Measurements from ENCODE around the gene HOXD9. TPM values are rescaled to one million over a fixed set of nuclear protein-coding genes. Genes with fewer than 3 reads are reported as not detected.

The HOXD9 gene
- polyA plus RNA-seq, 1 donor, result 0.88 TPM

DNA sequence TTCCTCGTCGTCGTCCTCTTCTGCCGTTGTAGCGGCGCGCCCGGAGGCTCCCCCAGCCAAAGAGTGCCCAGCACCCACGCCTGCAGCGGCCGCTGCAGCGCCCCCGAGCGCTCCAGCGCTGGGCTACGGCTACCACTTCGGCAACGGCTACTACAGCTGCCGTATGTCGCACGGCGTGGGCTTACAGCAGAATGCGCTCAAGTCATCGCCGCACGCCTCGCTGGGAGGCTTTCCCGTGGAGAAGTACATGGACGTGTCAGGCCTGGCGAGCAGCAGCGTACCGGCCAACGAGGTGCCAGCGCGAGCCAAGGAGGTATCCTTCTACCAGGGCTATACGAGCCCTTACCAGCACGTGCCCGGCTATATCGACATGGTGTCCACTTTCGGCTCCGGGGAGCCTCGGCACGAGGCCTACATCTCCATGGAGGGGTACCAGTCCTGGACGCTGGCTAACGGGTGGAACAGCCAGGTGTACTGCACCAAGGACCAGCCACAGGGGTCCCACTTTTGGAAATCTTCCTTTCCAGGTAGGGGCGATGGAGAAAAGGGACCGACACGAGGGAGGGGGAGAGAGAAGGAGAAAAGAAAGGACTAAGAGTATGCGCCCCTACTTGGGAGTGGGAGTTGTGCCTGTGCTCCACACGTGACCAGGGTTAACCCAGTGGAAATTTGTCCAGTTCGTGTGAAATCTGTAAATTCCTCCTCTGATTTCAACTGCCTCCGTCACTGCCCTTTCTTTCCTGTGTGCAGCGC, 29.2 kb upstream of the HOXD9 start:
- Histone ChIP-seq H3K4me3 (ENCODE audit: low read length) (no peak overlapping the region), H3K27me3 (ENCODE audit: control insufficient read depth, insufficient read depth, low read length) (peaks cover 97% of the 10 kb centered on the region), H3K9me3 (ENCODE audit: control insufficient read depth, low read depth, low read length) (peaks cover 8% of the 10 kb centered on the region), H3K27ac (ENCODE audit: low read length) (no peak overlapping the region), H3K36me3 (ENCODE audit: control insufficient read depth, insufficient read depth, low read length) (no peaks in the 10 kb centered on the region), H3K4me1 (ENCODE audit: control insufficient read depth, insufficient read depth, low read length) (peaks cover 12% of the 10 kb centered on the region)
- no CpG with 5 or more reads among the region's 53 CpGs for WGBS (ENCODE audit: insufficient coverage, low lambda C conversion rate)
- peak in 1 of 2 donors; percentile 25 for DNase-seq

DNA sequence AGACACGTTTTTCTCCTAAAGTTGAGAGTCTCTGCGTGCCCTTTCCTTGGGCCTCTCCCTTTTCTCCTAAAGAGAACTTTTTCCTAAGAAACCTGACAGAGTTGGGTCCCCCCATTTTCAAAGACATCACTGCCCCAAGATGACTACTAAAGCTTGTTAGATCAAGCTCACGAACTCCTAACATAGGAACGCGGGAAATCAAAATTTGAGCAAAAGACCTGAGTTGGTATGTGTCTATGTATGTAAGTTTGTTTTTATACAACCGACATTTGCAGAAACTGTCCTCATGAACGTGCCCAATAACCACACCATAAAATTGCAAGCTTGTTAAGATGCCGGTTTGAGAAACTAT, 28.6 kb upstream of the HOXD9 start:
- no peaks in the 10 kb centered on the region for H3K36me3 ChIP-seq (ENCODE audit: control insufficient read depth, insufficient read depth, low read length)
- H3K4me1 ChIP-seq (ENCODE audit: control insufficient read depth, insufficient read depth, low read length), result peaks cover 12% of the 10 kb centered on the region
- WGBS (ENCODE audit: insufficient coverage, low lambda C conversion rate), result no CpG with 5 or more reads among the region's 8 CpGs
- H3K27ac ChIP-seq (ENCODE audit: low read length), result no peak overlapping the region
- peaks cover 97% of the 10 kb centered on the region for H3K27me3 ChIP-seq (ENCODE audit: control insufficient read depth, insufficient read depth, low read length)
- no peak for DNase-seq
- H3K9me3 ChIP-seq (ENCODE audit: control insufficient read depth, low read depth, low read length), result peaks cover 13% of the 10 kb centered on the region
- H3K4me3 ChIP-seq (ENCODE audit: low read length), result no peak overlapping the region

DNA sequence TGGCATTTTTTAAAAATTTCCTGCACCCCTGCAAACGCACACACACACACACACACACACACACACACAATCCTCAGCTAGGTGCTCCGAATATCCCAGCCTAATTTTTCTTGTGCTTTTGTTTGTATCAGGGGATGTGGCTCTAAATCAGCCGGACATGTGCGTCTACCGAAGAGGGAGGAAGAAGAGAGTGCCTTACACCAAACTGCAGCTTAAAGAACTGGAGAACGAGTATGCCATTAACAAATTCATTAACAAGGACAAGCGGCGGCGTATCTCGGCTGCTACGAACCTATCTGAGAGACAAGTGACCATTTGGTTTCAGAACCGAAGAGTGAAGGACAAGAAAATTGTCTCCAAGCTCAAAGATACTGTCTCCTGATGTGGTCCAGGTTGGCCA, 28.2 kb upstream of the HOXD9 start:
- no peak for DNase-seq
- Histone ChIP-seq H3K36me3 (ENCODE audit: control insufficient read depth, insufficient read depth, low read length) (no peaks in the 10 kb centered on the region), H3K4me3 (ENCODE audit: low read length) (no peak overlapping the region), H3K4me1 (ENCODE audit: control insufficient read depth, insufficient read depth, low read length) (peaks cover 12% of the 10 kb centered on the region), H3K27ac (ENCODE audit: low read length) (no peak overlapping the region), H3K27me3 (ENCODE audit: control insufficient read depth, insufficient read depth, low read length) (peaks cover 97% of the 10 kb centered on the region), H3K9me3 (ENCODE audit: control insufficient read depth, low read depth, low read length) (peaks cover 13% of the 10 kb centered on the region)
- no CpG with 5 or more reads among the region's 12 CpGs for whole genome bisulfite sequencing (ENCODE audit: insufficient coverage, low lambda C conversion rate)

DNA sequence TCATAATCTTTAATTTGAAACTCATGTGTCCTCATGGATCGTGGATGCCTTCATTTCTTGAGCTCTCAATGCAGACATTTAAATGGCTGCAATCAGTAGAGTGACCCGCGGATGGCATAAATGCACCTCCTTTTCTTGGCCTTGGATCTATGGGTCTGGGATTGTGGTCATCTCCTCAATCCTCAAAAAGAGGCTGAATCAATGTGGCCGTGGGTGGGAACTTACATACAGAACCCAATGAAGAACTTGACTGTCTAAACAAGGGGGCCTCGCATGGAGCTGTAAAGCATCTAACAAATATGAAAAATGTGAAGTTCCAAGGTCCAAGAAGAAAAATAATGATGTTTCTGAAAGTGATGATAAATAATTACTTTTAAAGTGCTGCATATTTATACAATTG, 27.1 kb upstream of the HOXD9 start:
- H3K27me3 ChIP-seq (ENCODE audit: control insufficient read depth, insufficient read depth, low read length), result peaks cover 97% of the 10 kb centered on the region
- DNase-seq, result no peak
- peaks cover 19% of the 10 kb centered on the region for H3K9me3 ChIP-seq (ENCODE audit: control insufficient read depth, low read depth, low read length)
- H3K4me3 ChIP-seq (ENCODE audit: low read length), result no peak overlapping the region
- no peak overlapping the region for H3K27ac ChIP-seq (ENCODE audit: low read length)
- H3K36me3 ChIP-seq (ENCODE audit: control insufficient read depth, insufficient read depth, low read length), result no peaks in the 10 kb centered on the region
- peaks cover 12% of the 10 kb centered on the region for H3K4me1 ChIP-seq (ENCODE audit: control insufficient read depth, insufficient read depth, low read length)
- WGBS (ENCODE audit: insufficient coverage, low lambda C conversion rate), result 31% methylated on average over 2 of the region's 5 CpGs

DNA sequence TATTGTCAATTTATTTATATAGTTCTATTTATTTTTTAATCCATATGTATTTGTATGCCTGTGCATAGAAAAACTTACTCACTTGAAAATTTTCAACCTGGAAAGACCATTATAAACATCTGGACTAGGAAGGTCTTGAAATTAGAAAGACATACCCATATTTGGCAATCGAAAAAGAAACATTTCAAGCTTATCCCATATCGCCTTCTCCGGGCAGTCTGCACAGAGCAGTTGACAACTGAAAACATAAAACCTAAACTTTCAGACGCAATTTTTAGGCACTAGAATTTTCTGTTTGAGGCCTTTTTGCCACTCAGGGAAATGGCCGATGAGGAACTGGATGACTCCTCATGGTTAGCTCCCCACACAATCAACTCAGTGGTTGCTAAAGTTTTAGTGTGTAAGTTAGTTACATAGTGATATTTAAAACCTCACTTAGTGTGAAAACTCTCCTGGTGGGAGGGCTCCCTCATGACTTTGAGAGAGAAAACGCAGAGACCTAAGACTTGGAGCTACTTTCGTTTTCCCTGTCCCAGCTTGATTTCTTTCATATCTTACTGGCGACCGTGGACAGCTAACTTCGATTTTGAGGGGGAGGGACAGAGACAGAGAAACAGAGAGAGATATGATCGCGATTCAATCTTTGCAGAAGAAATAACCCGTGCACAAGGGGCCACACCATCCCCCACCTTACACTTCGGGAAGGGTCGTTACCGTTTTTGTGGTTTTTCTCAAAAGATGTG, 26.1 kb upstream of the HOXD9 start:
- no peaks in the 10 kb centered on the region for H3K36me3 ChIP-seq (ENCODE audit: control insufficient read depth, insufficient read depth, low read length)
- no peak overlapping the region for H3K4me3 ChIP-seq (ENCODE audit: low read length)
- no peak for DNase-seq
- peaks cover 97% of the 10 kb centered on the region for H3K27me3 ChIP-seq (ENCODE audit: control insufficient read depth, insufficient read depth, low read length)
- H3K27ac ChIP-seq (ENCODE audit: low read length), result no peak overlapping the region
- peaks cover 22% of the 10 kb centered on the region for H3K9me3 ChIP-seq (ENCODE audit: control insufficient read depth, low read depth, low read length)
- H3K4me1 ChIP-seq (ENCODE audit: control insufficient read depth, insufficient read depth, low read length), result peaks cover 12% of the 10 kb centered on the region
- 0% methylated on average over 5 of the region's 16 CpGs for WGBS (ENCODE audit: insufficient coverage, low lambda C conversion rate)

- peaks cover 97% of the 10 kb centered on the region for H3K27me3 ChIP-seq (ENCODE audit: control insufficient read depth, insufficient read depth, low read length)
- H3K4me3 ChIP-seq (ENCODE audit: low read length), result peak overlapping the region; percentile 19
- H3K9me3 ChIP-seq (ENCODE audit: control insufficient read depth, low read depth, low read length), result peaks cover 22% of the 10 kb centered on the region
- no peak overlapping the region for H3K27ac ChIP-seq (ENCODE audit: low read length)
- peak; percentile 43 to 54 for DNase-seq
- no peaks in the 10 kb centered on the region for H3K36me3 ChIP-seq (ENCODE audit: control insufficient read depth, insufficient read depth, low read length)
- no CpG with 5 or more reads among the region's 45 CpGs for WGBS (ENCODE audit: insufficient coverage, low lambda C conversion rate)
- H3K4me1 ChIP-seq (ENCODE audit: control insufficient read depth, insufficient read depth, low read length), result peaks cover 12% of the 10 kb centered on the region
Observed at GRCh38 chr2:176096986-176097819, 25.3 kb upstream of the HOXD9 start.

DNA sequence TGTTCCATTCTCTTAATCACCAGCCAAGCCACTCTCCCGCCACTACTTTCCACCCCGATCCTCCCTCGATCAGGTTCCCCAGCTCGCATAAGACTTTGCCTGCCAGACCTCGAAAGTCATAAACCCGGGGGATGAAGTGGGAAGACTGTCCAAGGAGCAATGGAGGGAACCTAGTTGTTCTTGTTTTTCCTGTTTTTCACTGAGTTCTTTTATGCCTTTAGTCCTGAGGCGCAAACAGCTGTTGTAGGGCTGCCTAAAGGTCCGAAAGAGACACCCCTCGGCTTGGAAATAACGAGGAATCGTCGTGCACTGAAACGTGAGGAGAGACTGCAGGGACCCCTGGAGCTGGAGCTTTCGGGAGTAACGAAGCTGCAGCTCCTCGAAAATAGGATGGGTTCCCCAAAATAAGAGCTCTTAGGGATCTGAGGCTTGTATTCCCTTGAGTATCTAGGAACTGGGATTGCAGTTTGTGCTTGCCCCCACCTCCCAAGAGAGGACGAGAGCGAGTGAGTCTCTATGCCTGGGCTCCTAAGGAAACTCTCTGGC, 24.6 kb upstream of the HOXD9 start:
- peaks cover 22% of the 10 kb centered on the region for H3K9me3 ChIP-seq (ENCODE audit: control insufficient read depth, low read depth, low read length)
- H3K4me1 ChIP-seq (ENCODE audit: control insufficient read depth, insufficient read depth, low read length), result peaks cover 12% of the 10 kb centered on the region
- no peak overlapping the region for H3K27ac ChIP-seq (ENCODE audit: low read length)
- H3K27me3 ChIP-seq (ENCODE audit: control insufficient read depth, insufficient read depth, low read length), result peaks cover 100% of the 10 kb centered on the region
- DNase-seq, result no peak
- no peaks in the 10 kb centered on the region for H3K36me3 ChIP-seq (ENCODE audit: control insufficient read depth, insufficient read depth, low read length)
- H3K4me3 ChIP-seq (ENCODE audit: low read length), result no peak overlapping the region
- WGBS (ENCODE audit: insufficient coverage, low lambda C conversion rate), result no CpG with 5 or more reads among the region's 18 CpGs

DNA sequence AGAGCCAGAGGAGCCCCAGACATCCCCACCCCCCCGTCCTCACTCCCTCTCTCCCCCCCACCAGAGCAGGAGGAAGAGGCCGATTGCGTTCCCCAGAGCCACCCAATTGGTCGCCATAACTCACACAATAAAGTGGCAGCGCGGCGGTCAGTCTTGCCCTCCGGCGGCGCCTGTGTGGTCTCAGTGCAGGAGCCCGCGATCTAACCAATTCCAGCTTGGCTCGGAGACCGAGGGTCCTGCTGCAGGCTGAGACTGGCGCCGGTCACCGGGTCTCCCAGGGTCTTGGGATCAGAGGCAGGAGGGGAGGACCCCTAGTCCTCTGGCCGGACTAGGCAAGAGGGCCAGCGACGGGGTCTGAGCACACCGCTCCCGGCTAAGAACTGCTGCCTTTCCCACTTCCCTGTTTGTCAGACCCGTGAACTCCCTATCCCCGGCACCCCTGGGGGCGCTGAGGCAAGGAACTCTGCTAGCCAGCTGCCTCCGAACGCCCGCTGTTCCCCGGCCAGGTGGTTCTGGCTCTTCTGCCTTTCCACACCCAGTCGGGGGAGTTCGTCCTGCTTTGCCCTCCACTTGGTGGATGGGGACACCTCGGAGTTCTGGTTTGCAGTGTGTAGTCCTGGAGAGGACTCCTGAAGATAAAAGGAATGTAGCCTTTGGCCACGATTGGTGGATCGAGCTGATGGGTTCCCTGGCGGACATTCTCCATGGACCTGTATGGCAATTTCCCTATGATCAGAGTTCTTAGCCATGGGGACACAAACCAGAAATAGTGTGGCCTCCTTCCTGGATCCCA, 24.0 kb upstream of the HOXD9 start:
- DNase-seq, result no peak
- Histone ChIP-seq H3K27me3 (ENCODE audit: control insufficient read depth, insufficient read depth, low read length) (peaks cover 100% of the 10 kb centered on the region), H3K4me3 (ENCODE audit: low read length) (no peak overlapping the region), H3K9me3 (ENCODE audit: control insufficient read depth, low read depth, low read length) (peaks cover 18% of the 10 kb centered on the region), H3K36me3 (ENCODE audit: control insufficient read depth, insufficient read depth, low read length) (no peaks in the 10 kb centered on the region), H3K27ac (ENCODE audit: low read length) (no peak overlapping the region), H3K4me1 (ENCODE audit: control insufficient read depth, insufficient read depth, low read length) (peaks cover 7% of the 10 kb centered on the region)
- WGBS (ENCODE audit: insufficient coverage, low lambda C conversion rate), result no CpG with 5 or more reads among the region's 35 CpGs

- no peak overlapping the region for H3K27ac ChIP-seq (ENCODE audit: low read length)
- peaks cover 100% of the 10 kb centered on the region for H3K27me3 ChIP-seq (ENCODE audit: control insufficient read depth, insufficient read depth, low read length)
- H3K36me3 ChIP-seq (ENCODE audit: control insufficient read depth, insufficient read depth, low read length), result no peaks in the 10 kb centered on the region
- no peak for DNase-seq
- H3K9me3 ChIP-seq (ENCODE audit: control insufficient read depth, low read depth, low read length), result peaks cover 18% of the 10 kb centered on the region
- H3K4me3 ChIP-seq (ENCODE audit: low read length), result no peak overlapping the region
- H3K4me1 ChIP-seq (ENCODE audit: control insufficient read depth, insufficient read depth, low read length), result peaks cover 7% of the 10 kb centered on the region
- WGBS (ENCODE audit: insufficient coverage, low lambda C conversion rate), result no CpG with 5 or more reads among the region's 30 CpGs
Observed at GRCh38 chr2:176099159-176099727, 23.3 kb upstream of the HOXD9 start.

All from large intestine (tissue), 3 donors.